GM12878 (cell line): ENCODE results near the gene RHEX. TPM values are rescaled to one million over a fixed set of nuclear protein-coding genes. Genes with fewer than 3 reads are reported as not detected.

ENCODE experiments used
- ASH2L ChIP-seq: fragments of 300-600, 200-600 bp; sonication (generic); IDR thresholded peaks from 2 replicates; pipeline ENCODE4 v1.6.1; 2017; ENCODE audit warnings: low read depth, mild to moderate bottlenecking, borderline replicate concordance
- ATF2 ChIP-seq: IDR thresholded peaks from 2 replicates; pipeline ENCODE4 v1.6.1; 2012; ENCODE audit warnings: low read length, inconsistent platforms
- BACH1 ChIP-seq: fragments of 450-650 bp; IDR thresholded peaks from 2 replicates; pipeline ENCODE4 v1.6.1; 2017; ENCODE audit warnings: mild to moderate bottlenecking, borderline replicate concordance
- BHLHE40 ChIP-seq, 2 experiments: fragments of 450-650 bp in 1 of 2; IDR thresholded peaks; 2 replicates each; pipeline ENCODE4 v1.6.1; 2011 to 2017; ENCODE audit warnings: low read depth in 2 of 2, borderline replicate concordance in 1 of 2, improper control_type of control experiment in 1 of 2, low read length in 1 of 2, mild to moderate bottlenecking in 1 of 2
- BMI1 ChIP-seq: fragments of 450-650 bp; IDR thresholded peaks from 2 replicates; pipeline ENCODE4 v1.6.1; 2016; ENCODE audit warnings: mild to moderate bottlenecking, moderate library complexity, borderline replicate concordance
- CHD4 ChIP-seq: fragments of 200-600 bp; sonication (generic); IDR thresholded peaks from 2 replicates; pipeline ENCODE4 v1.6.1; 2016; ENCODE audit warnings: mild to moderate bottlenecking
- DPF2 ChIP-seq: fragments of 450-650 bp; IDR thresholded peaks from 2 replicates; pipeline ENCODE4 v1.6.1; 2017; ENCODE audit warnings: mild to moderate bottlenecking
- ETV6 ChIP-seq, 2 experiments: fragments of 450-650 bp in 1 of 2; IDR thresholded peaks in 1 of 2; conservative IDR thresholded peaks in 1 of 2; 2 replicates each; pipeline ENCODE4 v1.6.1; 2014; ENCODE audit warnings: antibody characterized with exemption in 1 of 2, borderline replicate concordance in 1 of 2, low read depth in 1 of 2, mild to moderate bottlenecking in 1 of 2, moderate library complexity in 1 of 2
- FOXM1 ChIP-seq: IDR thresholded peaks from 2 replicates; pipeline ENCODE4 v1.6.1; 2012; ENCODE audit warnings: low read depth, mild to moderate bottlenecking, inconsistent platforms, low read length, moderate library complexity
- HDAC6 ChIP-seq: fragments of 200-600 bp; sonication (generic); IDR thresholded peaks from one replicate; pipeline ENCODE4 v1.8.0; 2017; ENCODE audit warnings: antibody characterized with exemption; ENCODE audit not compliant: unreplicated experiment
- HDGF ChIP-seq: fragments of 450-650 bp; IDR thresholded peaks from 2 replicates; pipeline ENCODE4 v1.6.1; 2016; ENCODE audit warnings: antibody characterized with exemption
- MLLT1 ChIP-seq: fragments of 450-650 bp; IDR thresholded peaks from 2 replicates; pipeline ENCODE4 v1.6.1; 2016; ENCODE audit warnings: mild to moderate bottlenecking
- MTA2 ChIP-seq: fragments of 450-650 bp; IDR thresholded peaks from 2 replicates; pipeline ENCODE4 v1.6.1; 2016; ENCODE audit warnings: low read depth, mild to moderate bottlenecking, moderate library complexity
- NBN ChIP-seq: fragments of 450-650 bp; IDR thresholded peaks from 2 replicates; pipeline ENCODE4 v1.6.1; 2016
- NFIC ChIP-seq: IDR thresholded peaks from 2 replicates; pipeline ENCODE4 v1.6.1; 2012; ENCODE audit warnings: low read depth, mild to moderate bottlenecking, inconsistent platforms, low read length, moderate library complexity
- POLR2A ChIP-seq: IDR thresholded peaks from 2 replicates; pipeline ENCODE4 v1.6.1; 2011; ENCODE audit warnings: low read depth, mild to moderate bottlenecking, low read length
- POU2F2 ChIP-seq: IDR thresholded peaks from 3 replicates; pipeline ENCODE4 v1.6.1; 2011; ENCODE audit warnings: low read depth, mild to moderate bottlenecking, low read length, borderline replicate concordance
- SMARCA5 ChIP-seq: fragments of 450-650 bp; IDR thresholded peaks from 2 replicates; pipeline ENCODE4 v1.6.1; 2017; ENCODE audit warnings: mild to moderate bottlenecking
- ZNF207 ChIP-seq: fragments of 450-650 bp; IDR thresholded peaks from 2 replicates; pipeline ENCODE4 v1.6.1; 2014; ENCODE audit warnings: antibody characterized with exemption, mild to moderate bottlenecking, borderline replicate concordance
- polyA plus RNA-seq, 11 experiments: library from polyadenylated mRNA; depleted of rRNA in 4 of 11; unstranded in 6 of 11; stranded (reverse) in 5 of 11; fragments of >200 nt; fragmentation: Nextera tagmentation in 4 of 11; fragmentation: Illumina TruSeq in 1 of 11; extraction: Ambion mirVana in 4 of 11; extraction: Trizol in 1 of 11; gene quantifications; 1 replicate in 1 of 11; 2 replicates in 10 of 11; pipeline versions ENCODE4 v1.2.1 to v1.2.3, GENCODE V29; 2011 to 2016; ENCODE audit warnings: inconsistent platforms in 2 of 11, missing spikeins in 2 of 11, low read depth in 1 of 11
- total RNA-seq, 4 experiments: library from RNA; depleted of rRNA in 3 of 4; stranded (reverse); fragments of >200 nt in 3 of 4; fragmentation: Illumina TruSeq in 1 of 4; extraction: Trizol in 1 of 4; gene quantifications; 2 replicates each; pipeline versions ENCODE4 v1.2.1 to v1.2.3, GENCODE V29; 2013 to 2021
- TF ChIP-seq, protein P1 (sequence below): fragments of 450-650 bp; IDR thresholded peaks from 2 replicates; pipeline ENCODE4 v1.6.1; 2016; ENCODE audit warnings: mild to moderate bottlenecking
- TF ChIP-seq, protein P2 (sequence below): fragments of 450-650 bp; IDR thresholded peaks from 2 replicates; pipeline ENCODE4 v1.6.1; 2014; ENCODE audit warnings: mild to moderate bottlenecking
- TF ChIP-seq, protein P3 (sequence below): fragments of 450-650 bp; IDR thresholded peaks from 2 replicates; pipeline ENCODE4 v1.6.1; 2017; ENCODE audit warnings: low read depth, mild to moderate bottlenecking, moderate library complexity

RHEX gene
- total and polyA plus RNA-seq, 10 of the 15 experiments (the other 5 are each of a cell fraction or from before 2014, with no cell fraction given): 2.4 to 11.4 (median 5.7) TPM

- TF ChIP-seq SMARCA5 (peak; percentile 59), NFIC (0 out of 2 replicates have a peak, but pooled peaks have one; percentile 48), BHLHE40 (IDR thresholded peaks at IDR 0.05; ENCODE audit: borderline replicate concordance in 1 of 2, low read depth in 2 of 2, low read length in 1 of 2) (peak in 1 of 2 experiments; percentile 27; a peak in 1 of 4 replicates), ATF2 (peak; percentile 45; the same call in 1 of the 2 replicates), BMI1 (peak; percentile 4; the same call in 1 of the 2 replicates), POU2F2 (0 out of 3 replicates have a peak, but pooled peaks have one; percentile 5), BACH1 (peak; percentile 40; the same call in 1 of the 2 replicates), MTA2 (peak; percentile 59), FOXM1 (0 out of 2 replicates have a peak, but pooled peaks have one; percentile 7), ASH2L (0 out of 2 replicates have a peak, but pooled peaks have one; percentile 32), HDGF (peak; percentile 99), CHD4 (0 out of 2 replicates have a peak, but pooled peaks have one; percentile 90), ETV6 (conservative IDR thresholded peaks at IDR 0.05 in 1 of 2, IDR thresholded peaks at IDR 0.05 in 1 of 2; ENCODE audit: borderline replicate concordance in 1 of 2, low read depth in 1 of 2) (peak in 1 of 2 experiments; percentile 51; a peak in 2 of 4 replicates), NBN (peak; percentile 92), POLR2A (peak; percentile 24; the same call in 1 of the 2 replicates), DPF2 (peak; percentile 88), MLLT1 (peak; percentile 96), ZNF207 (peak; percentile 83), HDAC6 (peak; percentile 34)
- TF ChIP-seq, protein P1, sequence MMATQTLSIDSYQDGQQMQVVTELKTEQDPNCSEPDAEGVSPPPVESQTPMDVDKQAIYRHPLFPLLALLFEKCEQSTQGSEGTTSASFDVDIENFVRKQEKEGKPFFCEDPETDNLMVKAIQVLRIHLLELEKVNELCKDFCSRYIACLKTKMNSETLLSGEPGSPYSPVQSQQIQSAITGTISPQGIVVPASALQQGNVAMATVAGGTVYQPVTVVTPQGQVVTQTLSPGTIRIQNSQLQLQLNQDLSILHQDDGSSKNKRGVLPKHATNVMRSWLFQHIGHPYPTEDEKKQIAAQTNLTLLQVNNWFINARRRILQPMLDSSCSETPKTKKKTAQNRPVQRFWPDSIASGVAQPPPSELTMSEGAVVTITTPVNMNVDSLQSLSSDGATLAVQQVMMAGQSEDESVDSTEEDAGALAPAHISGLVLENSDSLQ: peak; percentile 72
- TF ChIP-seq, protein P2, sequence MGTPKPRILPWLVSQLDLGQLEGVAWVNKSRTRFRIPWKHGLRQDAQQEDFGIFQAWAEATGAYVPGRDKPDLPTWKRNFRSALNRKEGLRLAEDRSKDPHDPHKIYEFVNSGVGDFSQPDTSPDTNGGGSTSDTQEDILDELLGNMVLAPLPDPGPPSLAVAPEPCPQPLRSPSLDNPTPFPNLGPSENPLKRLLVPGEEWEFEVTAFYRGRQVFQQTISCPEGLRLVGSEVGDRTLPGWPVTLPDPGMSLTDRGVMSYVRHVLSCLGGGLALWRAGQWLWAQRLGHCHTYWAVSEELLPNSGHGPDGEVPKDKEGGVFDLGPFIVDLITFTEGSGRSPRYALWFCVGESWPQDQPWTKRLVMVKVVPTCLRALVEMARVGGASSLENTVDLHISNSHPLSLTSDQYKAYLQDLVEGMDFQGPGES: peak; percentile 9; the same call in 1 of the 2 replicates
- TF ChIP-seq, protein P3, sequence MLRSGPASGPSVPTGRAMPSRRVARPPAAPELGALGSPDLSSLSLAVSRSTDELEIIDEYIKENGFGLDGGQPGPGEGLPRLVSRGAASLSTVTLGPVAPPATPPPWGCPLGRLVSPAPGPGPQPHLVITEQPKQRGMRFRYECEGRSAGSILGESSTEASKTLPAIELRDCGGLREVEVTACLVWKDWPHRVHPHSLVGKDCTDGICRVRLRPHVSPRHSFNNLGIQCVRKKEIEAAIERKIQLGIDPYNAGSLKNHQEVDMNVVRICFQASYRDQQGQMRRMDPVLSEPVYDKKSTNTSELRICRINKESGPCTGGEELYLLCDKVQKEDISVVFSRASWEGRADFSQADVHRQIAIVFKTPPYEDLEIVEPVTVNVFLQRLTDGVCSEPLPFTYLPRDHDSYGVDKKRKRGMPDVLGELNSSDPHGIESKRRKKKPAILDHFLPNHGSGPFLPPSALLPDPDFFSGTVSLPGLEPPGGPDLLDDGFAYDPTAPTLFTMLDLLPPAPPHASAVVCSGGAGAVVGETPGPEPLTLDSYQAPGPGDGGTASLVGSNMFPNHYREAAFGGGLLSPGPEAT: peak; percentile 67
These were observed at the start of gene RHEX (continued) for GRCh38 chr1:206052919-206053610.
